Measurements from ENCODE around the gene CYP19A1.
"Not testable (repeated sequence)": the region's sequence is repeated elsewhere in the genome, so short reads cannot be mapped to it uniquely, and the experiment has no call there.

The CYP19A1 gene

DNA sequence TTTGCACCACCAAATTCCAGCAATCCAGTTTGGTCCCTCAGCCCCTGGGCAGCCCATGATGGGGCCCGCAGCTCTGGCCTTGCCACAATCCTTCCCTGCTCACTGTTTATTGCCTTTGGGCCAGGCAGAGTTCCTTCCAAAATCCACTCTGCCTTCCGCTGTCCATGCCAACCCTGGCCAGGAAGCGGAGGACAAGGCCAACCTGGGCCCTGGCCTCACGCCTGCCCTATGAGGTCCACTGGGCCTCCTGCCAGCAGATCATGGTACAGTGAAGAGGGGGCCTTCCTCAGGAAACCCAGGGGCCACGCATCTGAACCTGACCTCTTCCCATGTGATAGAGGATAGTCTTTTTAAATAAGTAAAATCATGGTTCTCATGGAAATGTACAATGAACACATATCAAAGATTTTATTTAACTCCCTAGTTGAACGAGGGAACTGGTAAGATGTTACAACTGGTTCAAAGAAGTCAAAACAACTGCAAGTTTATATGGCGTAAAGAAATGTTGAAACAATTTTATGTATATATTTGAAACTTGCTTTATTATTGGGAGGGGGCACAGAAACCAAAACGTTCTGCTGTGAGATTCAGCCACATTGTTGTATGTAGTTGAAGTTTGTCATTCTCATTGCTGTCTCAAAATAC, 147.8 kb downstream of the CYP19A1 start:
- peaks cover 21% of the 10 kb centered on the region for H3K27me3 ChIP-seq (ENCODE audit: control insufficient read depth, low read length)
- H3K79me2 ChIP-seq (ENCODE audit: control insufficient read depth, low read length): no peaks in the 10 kb centered on the region
- H4K20me1 ChIP-seq (ENCODE audit: control insufficient read depth, insufficient read depth, low read depth, low read length): no peaks in the 10 kb centered on the region
- TF ChIP-seq CTCF (IDR thresholded peaks at IDR 0.05; ENCODE audit: low read depth, low read length, poor library complexity, severe bottlenecking) (no peak), EZH2phosphoT487 (IDR thresholded peaks at IDR 0.05; ENCODE audit: borderline replicate concordance, low read length) (no peak)
- H3K27ac ChIP-seq (ENCODE audit: low read depth, low read length): no peak overlapping the region
- no peaks in the 10 kb centered on the region for H3K4me1 ChIP-seq (ENCODE audit: control insufficient read depth, low read length)
- H3K4me2 ChIP-seq (ENCODE audit: low read length): no peak overlapping the region
- no peaks in the 10 kb centered on the region for H3K36me3 ChIP-seq (ENCODE audit: control insufficient read depth, low read length)
- no peaks in the 10 kb centered on the region for H3K9me3 ChIP-seq (ENCODE audit: control insufficient read depth, insufficient read depth, low read length)
- H3K9me2 ChIP-seq (replicated peaks; ENCODE audit: control insufficient read depth, low read length): no peaks in the 10 kb centered on the region
- no peaks in the 10 kb centered on the region for H3F3A ChIP-seq (ENCODE audit: control insufficient read depth, insufficient read depth)
- no peak overlapping the region for H3K4me3 ChIP-seq (ENCODE audit: low read length)

DNA sequence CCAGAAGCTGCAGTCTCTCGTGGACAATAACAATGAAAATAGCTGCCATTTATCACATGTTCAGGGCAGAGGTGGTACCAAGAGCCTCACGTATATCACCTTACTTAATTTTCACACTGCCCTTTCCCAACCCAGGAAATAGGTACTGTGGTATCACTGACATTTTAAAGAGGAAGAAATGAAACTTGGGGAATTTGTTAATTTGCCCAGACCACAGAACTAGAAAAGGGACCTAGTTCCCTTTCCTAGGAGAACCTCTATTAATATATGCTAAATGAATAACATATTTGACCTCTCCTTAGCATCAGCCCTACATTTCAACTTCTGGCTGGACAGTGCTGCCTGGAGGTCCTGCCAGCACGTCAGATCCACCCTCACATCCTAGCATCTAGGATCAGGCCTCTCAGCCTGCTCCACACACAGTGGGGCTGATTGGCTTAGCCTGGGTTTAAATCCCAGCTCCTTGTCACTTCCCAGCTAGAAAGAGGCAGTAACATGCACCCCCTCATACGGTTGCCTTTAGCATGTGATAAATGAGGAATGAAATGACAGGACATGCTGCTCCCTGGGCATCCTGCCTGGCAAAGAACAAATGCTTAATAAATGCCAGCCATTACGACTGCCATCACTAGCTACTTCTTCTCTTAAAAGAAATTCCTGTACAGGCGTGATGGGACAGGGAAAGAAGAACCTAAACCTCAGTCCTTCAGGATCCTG, 148.6 kb downstream of the CYP19A1 start:
- Histone ChIP-seq H3K27ac (ENCODE audit: low read depth, low read length) (no peak overlapping the region), H3K9me3 (ENCODE audit: control insufficient read depth, insufficient read depth, low read length) (no peaks in the 10 kb centered on the region), H3K27me3 (ENCODE audit: control insufficient read depth, low read length) (peaks cover 20% of the 10 kb centered on the region), H3K4me3 (ENCODE audit: low read length) (no peak overlapping the region), H3K36me3 (ENCODE audit: control insufficient read depth, low read length) (no peaks in the 10 kb centered on the region), H3K4me2 (ENCODE audit: low read length) (no peak overlapping the region), H3K79me2 (ENCODE audit: control insufficient read depth, low read length) (no peaks in the 10 kb centered on the region), H3F3A (ENCODE audit: control insufficient read depth, insufficient read depth) (no peaks in the 10 kb centered on the region), H4K20me1 (ENCODE audit: control insufficient read depth, insufficient read depth, low read depth, low read length) (no peaks in the 10 kb centered on the region), H3K4me1 (ENCODE audit: control insufficient read depth, low read length) (no peaks in the 10 kb centered on the region), H3K9me2 (replicated peaks; ENCODE audit: control insufficient read depth, low read length) (no peaks in the 10 kb centered on the region)
- TF ChIP-seq CTCF (IDR thresholded peaks at IDR 0.05; ENCODE audit: low read depth, low read length, poor library complexity, severe bottlenecking): no peak
- TF ChIP-seq EZH2phosphoT487 (IDR thresholded peaks at IDR 0.05; ENCODE audit: borderline replicate concordance, low read length): no peak

DNA sequence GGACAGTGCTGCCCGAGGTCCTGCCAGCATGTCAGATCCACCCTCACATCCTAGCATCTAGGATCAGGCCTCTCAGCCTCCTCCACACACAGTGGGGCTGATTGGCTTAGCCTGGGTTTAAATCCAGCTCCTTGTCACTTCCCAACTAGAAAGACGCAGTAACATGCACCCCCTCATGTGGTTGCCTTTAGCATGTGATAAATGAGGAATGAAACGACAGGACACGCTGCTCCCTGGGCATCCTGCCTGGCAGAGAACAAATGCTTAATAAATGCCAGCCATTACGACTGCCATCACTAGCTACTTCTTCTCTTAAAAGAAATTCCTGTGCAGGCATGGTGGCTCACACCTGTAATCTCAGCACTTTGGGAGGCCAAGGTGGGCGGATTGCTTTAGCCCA, 149.6 kb downstream of the CYP19A1 start:
- not testable (repeated sequence) for H3F3A ChIP-seq (ENCODE audit: control insufficient read depth, insufficient read depth); H3K27ac ChIP-seq (ENCODE audit: low read depth, low read length); H3K9me3 ChIP-seq (ENCODE audit: control insufficient read depth, insufficient read depth, low read length); H4K20me1 ChIP-seq (ENCODE audit: control insufficient read depth, insufficient read depth, low read depth, low read length); H3K79me2 ChIP-seq (ENCODE audit: control insufficient read depth, low read length); H3K9me2 ChIP-seq (replicated peaks; ENCODE audit: control insufficient read depth, low read length); H3K36me3 ChIP-seq (ENCODE audit: control insufficient read depth, low read length); H3K4me1 ChIP-seq (ENCODE audit: control insufficient read depth, low read length); H3K4me2 ChIP-seq (ENCODE audit: low read length); H3K4me3 ChIP-seq (ENCODE audit: low read length)
- peaks cover 14% of the 10 kb centered on the region for H3K27me3 ChIP-seq (ENCODE audit: control insufficient read depth, low read length)

DNA sequence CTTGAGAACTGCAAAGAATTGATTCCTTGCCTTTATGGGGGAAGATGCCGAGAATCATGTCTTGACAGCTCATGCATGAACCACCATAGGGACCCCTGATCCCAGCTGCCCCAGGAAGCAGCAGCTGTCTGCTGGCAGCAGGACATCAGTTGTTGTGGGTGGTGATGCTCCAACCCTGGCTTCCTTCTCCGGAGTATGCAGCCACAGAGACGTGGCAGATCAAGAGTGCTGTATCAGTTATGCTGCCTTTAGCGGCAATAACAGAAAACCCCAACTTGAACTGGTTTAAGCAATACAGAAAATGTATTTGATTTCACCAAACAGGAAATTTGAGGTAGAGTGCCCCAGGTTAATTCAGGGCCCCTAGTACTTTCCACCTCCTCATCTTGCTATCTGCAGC, 151.5 kb downstream of the CYP19A1 start:
- Histone ChIP-seq H3K4me3 (ENCODE audit: low read length) (no peak overlapping the region), H3F3A (ENCODE audit: control insufficient read depth, insufficient read depth) (no peaks in the 10 kb centered on the region), H4K20me1 (ENCODE audit: control insufficient read depth, insufficient read depth, low read depth, low read length) (no peaks in the 10 kb centered on the region), H3K9me2 (replicated peaks; ENCODE audit: control insufficient read depth, low read length) (no peaks in the 10 kb centered on the region), H3K4me1 (ENCODE audit: control insufficient read depth, low read length) (no peaks in the 10 kb centered on the region), H3K79me2 (ENCODE audit: control insufficient read depth, low read length) (no peaks in the 10 kb centered on the region), H3K36me3 (ENCODE audit: control insufficient read depth, low read length) (no peaks in the 10 kb centered on the region), H3K4me2 (ENCODE audit: low read length) (no peak overlapping the region), H3K9me3 (ENCODE audit: control insufficient read depth, insufficient read depth, low read length) (no peaks in the 10 kb centered on the region), H3K27me3 (ENCODE audit: control insufficient read depth, low read length) (peaks cover 4% of the 10 kb centered on the region), H3K27ac (ENCODE audit: low read depth, low read length) (no peak overlapping the region)
- TF ChIP-seq CTCF (IDR thresholded peaks at IDR 0.05; ENCODE audit: low read depth, low read length, poor library complexity, severe bottlenecking) (no peak), EZH2phosphoT487 (IDR thresholded peaks at IDR 0.05; ENCODE audit: borderline replicate concordance, low read length) (no peak)
